Peyer's patch (tissue), 4 donors: ENCODE results near the gene ATP11A. TPM values are rescaled to one million over a fixed set of nuclear protein-coding genes. Genes with fewer than 3 reads are reported as not detected.
"Not testable (repeated sequence)": the region's sequence is repeated elsewhere in the genome, so short reads cannot be mapped to it uniquely, and the experiment has no call there.

Experiments
- DNase-seq, 3 donors: peaks; one replicate each; pipeline ENCODE4 v3.0.0-alpha.2; 2017 to 2019
- H3K27ac ChIP-seq, 4 donors: fragments of 200-600 bp; sonication (generic); one replicate each; pipeline ENCODE4 v1.5.1; 2016 to 2019
- H3K27me3 ChIP-seq, 2 donors: fragments of 200-600 bp; sonication (generic); one replicate each; pipeline ENCODE4 v1.5.1; 2019
- H3K36me3 ChIP-seq, 3 donors: fragments of 200-600 bp; sonication (generic); one replicate each; pipeline ENCODE4 v1.5.1; 2016 to 2019
- H3K4me1 ChIP-seq, 4 donors: fragments of 200-600 bp; sonication (generic); one replicate each; pipeline ENCODE4 v1.5.1; 2016 to 2019
- H3K4me3 ChIP-seq, 4 donors: fragments of 200-600 bp; sonication (generic); 1 replicate in 3 of 4; 2 replicates in 1 of 4; pipeline ENCODE4 v1.5.1; 2016 to 2019; ENCODE audit warnings: mild to moderate bottlenecking in 1 of 4
- H3K9me3 ChIP-seq, 4 donors: fragments of 200-600 bp; sonication (generic); one replicate each; pipeline ENCODE4 v1.5.1; 2016 to 2019; ENCODE audit warnings: mild to moderate bottlenecking in 1 of 4
- CTCF ChIP-seq, 6 experiments: fragments of 450-650 bp in 4 of 6; fragments of 200-600 bp in 2 of 6; sonication (generic) in 1 of 6; IDR thresholded peaks; one replicate each; pipeline ENCODE4 v1.5.1; 2017 to 2019; ENCODE audit warnings: antibody characterized with exemption in 6 of 6, mild to moderate bottlenecking in 3 of 6, moderate library complexity in 1 of 6
- POLR2A ChIP-seq, 2 donors: fragments of 450-650 bp; IDR thresholded peaks; one replicate each; pipeline ENCODE4 v1.5.1; 2017; ENCODE audit warnings: antibody characterized with exemption in 2 of 2, mild to moderate bottlenecking in 2 of 2, moderate library complexity in 2 of 2
- total RNA-seq, 4 donors: library from RNA; depleted of rRNA; stranded (reverse); fragments of >200 nt; gene quantifications; one replicate each; pipeline ENCODE4 v1.1.0, GENCODE V29; 2016

The ATP11A gene
- total RNA-seq, 4 donors from 2014 or later: 33.1 to 64.2 (median 53.7) TPM

- Histone ChIP-seq H3K27me3 (no peaks in the 10 kb centered on the region), H3K36me3 (no peaks in the 10 kb centered on the region), H3K4me1 (no peaks in the 10 kb centered on the region), H3K9me3 (no peaks in the 10 kb centered on the region), H3K4me3 (no peak overlapping the region), H3K27ac (no peak overlapping the region)
- no peak for DNase-seq
- TF ChIP-seq CTCF (IDR thresholded peaks at IDR 0.05) (no peak), POLR2A (IDR thresholded peaks at IDR 0.05) (no peak)
Measured at GRCh38 chr13:112679932-112680677, 9.7 kb upstream of the ATP11A start.

- H3K4me3 ChIP-seq: no peak overlapping the region
- DNase-seq: no peak
- no peaks in the 10 kb centered on the region for H3K27me3 ChIP-seq
- no peak for TF ChIP-seq POLR2A (IDR thresholded peaks at IDR 0.05)
- TF ChIP-seq CTCF (IDR thresholded peaks at IDR 0.05): no peak
- no peaks in the 10 kb centered on the region for H3K9me3 ChIP-seq
- H3K4me1 ChIP-seq: no peaks in the 10 kb centered on the region
- H3K36me3 ChIP-seq: no peaks in the 10 kb centered on the region
- no peak overlapping the region for H3K27ac ChIP-seq
Measured at GRCh38 chr13:112680741-112681360, 9.0 kb upstream of the ATP11A start.

GRCh38 chr13:112683581-112683980, 6.3 kb upstream of the ATP11A start:
- Histone ChIP-seq H3K4me3 (no peak overlapping the region), H3K4me1 (no peaks in the 10 kb centered on the region), H3K27ac (no peak overlapping the region), H3K9me3 (no peaks in the 10 kb centered on the region), H3K27me3 (no peaks in the 10 kb centered on the region), H3K36me3 (no peaks in the 10 kb centered on the region)
- no peak for DNase-seq
- no peak for TF ChIP-seq POLR2A (IDR thresholded peaks at IDR 0.05)
- TF ChIP-seq CTCF (IDR thresholded peaks at IDR 0.05): no peak

- no peaks in the 10 kb centered on the region for H3K27me3 ChIP-seq
- peak in 1 of 3 donors; percentile 11 for DNase-seq
- H3K4me3 ChIP-seq: no peak overlapping the region
- TF ChIP-seq POLR2A (IDR thresholded peaks at IDR 0.05) (no peak), CTCF (IDR thresholded peaks at IDR 0.05) (no peak)
- no peaks in the 10 kb centered on the region for H3K4me1 ChIP-seq
- no peaks in the 10 kb centered on the region for H3K36me3 ChIP-seq
- no peak overlapping the region for H3K27ac ChIP-seq
- no peaks in the 10 kb centered on the region for H3K9me3 ChIP-seq
Measured at GRCh38 chr13:112684071-112684845, 5.6 kb upstream of the ATP11A start.

GRCh38 chr13:112685189-112685805, 4.5 kb upstream of the ATP11A start:
- not testable (repeated sequence) for H3K4me3 ChIP-seq, H3K27me3 ChIP-seq, H3K9me3 ChIP-seq, DNase-seq, H3K4me1 ChIP-seq, H3K36me3 ChIP-seq
- H3K27ac ChIP-seq: peak overlapping the region in 1 of 4 donors; percentile 36
